ENCODE data around the gene TIMM13. TPM values are rescaled to one million over a fixed set of nuclear protein-coding genes. Genes with fewer than 3 reads are reported as not detected.
A peak's percentile ranks its signal among the peaks of the same experiment; 100 is the strongest.
"Not testable (repeated sequence)": the region's sequence is repeated elsewhere in the genome, so short reads cannot be mapped to it uniquely, and the experiment has no call there.

The TIMM13 gene
- 96.6 TPM for total RNA-seq
- long read RNA-seq, transcript TIMM13-201 (3 exons, 1,973 nt) = major isoform, 124 of 126 reads
- long read RNA-seq, partial matches to known transcripts = 1 of 126 reads
- long read RNA-seq, other reads (novel, unspliced or antisense) = 1 of 126 reads

DNA sequence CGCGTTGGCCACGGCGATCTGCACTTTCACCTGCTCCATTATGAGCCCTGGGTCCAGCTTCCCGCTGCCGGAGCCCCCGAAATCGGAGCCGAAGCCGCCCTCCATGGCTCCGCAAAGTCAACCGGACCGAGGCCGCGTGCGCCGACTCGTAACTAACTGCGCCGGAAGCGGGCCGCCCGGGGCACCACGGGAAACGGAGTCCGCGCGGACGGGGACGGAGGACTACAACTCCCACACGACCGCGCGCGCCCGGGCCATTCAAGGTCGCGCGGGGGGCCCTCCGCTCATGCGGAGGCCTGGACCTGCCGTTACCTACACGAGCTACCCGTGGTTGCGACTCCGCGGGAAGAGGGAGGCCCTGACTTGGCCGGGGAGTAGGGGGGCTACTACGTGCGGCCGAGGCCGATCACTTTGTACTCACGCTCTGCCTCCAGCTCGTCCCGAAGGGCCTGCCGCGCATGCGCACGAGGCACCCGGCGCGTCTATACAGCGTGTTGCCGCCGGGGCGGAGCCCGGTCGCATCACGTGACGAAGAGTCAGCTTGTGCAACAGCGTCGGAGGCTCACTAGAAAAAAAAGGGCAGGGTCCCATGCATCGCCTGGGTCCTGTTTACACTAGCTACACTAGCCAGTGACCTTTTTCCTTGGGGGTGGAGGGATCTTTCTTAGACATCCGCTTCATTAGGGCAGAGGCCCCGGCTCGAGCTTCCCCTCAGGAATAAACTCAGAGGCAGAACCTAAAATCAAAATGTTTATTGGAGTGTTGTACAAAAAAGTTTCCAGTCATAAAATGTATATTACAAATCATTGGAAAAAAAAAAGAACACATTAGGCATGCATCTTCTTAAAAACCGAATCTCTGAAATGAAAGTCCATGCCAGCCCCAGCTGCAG lies at the start of gene TIMM13:
TSS of gene TIMM13 (minus strand) at position 158 of the 892 bp plus-strand sequence. CDS start at position 105, 53 bp downstream.
- peak; percentile 96 for ATAC-seq (ENCODE audit: poor library complexity)
- peak; percentile 99 for DNase-seq
- intact Hi-C loops (cut with DNase I) = no loop called here

DNA sequence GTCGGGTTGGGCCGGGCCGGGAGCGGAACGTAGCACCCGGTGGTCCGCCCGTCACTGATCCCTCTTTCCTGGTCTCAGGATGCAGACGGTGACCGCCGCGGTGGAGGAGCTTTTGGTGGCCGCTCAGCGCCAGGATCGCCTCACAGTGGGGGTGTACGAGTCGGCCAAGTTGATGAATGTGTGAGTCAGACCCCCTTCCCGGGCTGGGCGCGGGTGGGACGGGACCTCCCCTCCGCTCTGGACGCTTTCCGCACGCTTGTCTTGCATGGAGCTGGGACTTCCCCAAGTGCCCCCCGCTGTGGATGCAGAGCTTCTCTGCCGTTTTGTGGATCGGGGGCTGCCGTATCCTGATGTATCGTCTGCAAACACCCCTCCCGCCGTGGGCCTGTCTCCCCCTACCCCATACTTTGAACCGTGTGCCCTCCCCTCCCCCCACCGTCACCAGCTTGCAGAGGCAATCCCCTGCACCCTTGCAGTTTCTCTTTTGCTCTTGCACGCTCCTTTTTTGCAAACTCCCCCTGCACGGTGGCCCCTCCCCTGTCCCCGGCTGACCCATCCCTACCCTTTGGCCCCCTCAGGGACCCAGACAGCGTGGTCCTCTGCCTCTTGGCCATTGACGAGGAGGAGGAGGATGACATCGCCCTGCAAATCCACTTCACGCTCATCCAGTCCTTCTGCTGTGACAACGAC lies 49.2 kb upstream of the TIMM13 start:
- intact Hi-C loops (cut with DNase I) = loop anchor here (2.0 to 5.0 kb wide), 2 partner anchors 66 to 102 kb away; no protein-coding TSS in a partner anchor
- DNase-seq (peak; percentile 68), ATAC-seq (ENCODE audit: poor library complexity) (peak; percentile 1)

DNA sequence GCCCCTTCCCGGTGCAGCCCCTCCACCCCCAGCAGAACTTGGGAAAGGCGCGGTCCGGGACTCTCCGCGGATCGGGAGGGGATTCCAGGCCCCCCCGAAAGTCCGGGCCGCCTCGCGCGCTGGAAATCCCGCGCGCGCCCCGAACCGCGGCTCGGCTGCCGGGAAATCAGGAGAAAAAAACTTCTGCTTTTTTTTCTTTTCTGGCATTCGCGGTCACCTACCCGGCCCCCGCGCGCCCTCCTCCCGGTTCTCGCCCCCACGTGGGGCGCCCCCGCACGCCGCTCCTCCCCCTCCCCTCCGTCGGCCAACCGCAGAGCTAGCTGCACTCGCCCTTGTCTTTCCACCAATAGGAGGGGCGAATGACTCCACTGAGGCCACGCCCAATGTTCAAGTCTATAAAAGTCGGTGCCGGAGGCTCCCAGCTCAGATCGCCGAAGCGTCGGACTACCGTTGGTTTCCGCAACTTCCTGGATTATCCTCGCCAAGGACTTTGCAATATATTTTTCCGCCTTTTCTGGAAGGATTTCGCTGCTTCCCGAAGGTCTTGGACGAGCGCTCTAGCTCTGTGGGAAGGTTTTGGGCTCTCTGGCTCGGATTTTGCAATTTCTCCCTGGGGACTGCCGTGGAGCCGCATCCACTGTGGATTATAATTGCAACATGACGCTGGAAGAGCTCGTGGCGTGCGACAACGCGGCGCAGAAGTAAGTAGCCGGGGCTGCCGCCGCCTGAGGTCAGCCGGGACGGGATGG lies 48.5 kb upstream of the TIMM13 start, which contains the start of gene GADD45B:
TSS of gene GADD45B (plus strand) at position 426 of the 749 bp plus-strand sequence. CDS start at position 658, 232 bp downstream.
- DNase-seq (peak; percentile 98), ATAC-seq (ENCODE audit: poor library complexity) (peak; percentile 81)
- intact Hi-C loops (cut with DNase I) = loop anchor here (2.0 to 5.0 kb wide), 3 partner anchors 66 to 135 kb away; no protein-coding TSS in a partner anchor

DNA sequence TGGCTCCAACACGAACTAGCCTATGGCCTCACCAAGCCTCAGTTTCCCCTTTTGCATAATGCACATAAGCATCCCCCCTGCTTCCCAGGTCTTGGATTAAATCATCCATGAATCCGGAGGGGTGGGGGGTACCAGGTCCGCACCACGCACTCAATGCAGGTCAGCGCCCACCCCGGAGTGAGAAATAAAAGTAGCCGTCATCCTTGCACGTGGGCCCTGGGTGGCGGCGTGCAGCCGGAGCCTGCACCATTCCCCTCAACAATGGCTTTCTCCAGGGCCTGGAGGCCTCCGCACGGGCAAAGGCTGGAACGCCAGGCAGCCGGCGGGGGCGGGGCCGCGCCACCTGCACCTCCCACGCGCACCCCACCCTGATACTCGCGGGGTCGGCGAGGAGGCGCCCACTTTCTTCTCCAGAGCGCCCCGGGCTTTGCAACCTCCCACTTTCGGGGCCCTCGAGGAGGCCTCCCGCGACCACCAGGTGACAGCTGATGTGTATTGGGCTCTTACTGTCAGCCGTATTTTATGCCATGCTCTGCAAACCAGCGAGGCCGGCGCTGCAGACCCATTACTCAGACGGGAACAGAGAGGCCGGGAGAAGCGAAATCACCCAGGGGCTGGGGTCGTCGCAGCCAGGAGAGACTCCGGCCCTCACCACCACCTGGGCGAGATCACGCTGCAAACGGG lies 47.8 kb upstream of the TIMM13 start:
- intact Hi-C loops (cut with DNase I) = loop anchor here (2.0 to 5.0 kb wide), 2 partner anchors 67 to 136 kb away; no protein-coding TSS in a partner anchor
- peak; percentile 41 for ATAC-seq (ENCODE audit: poor library complexity)
- DNase-seq = peak; percentile 78

DNA sequence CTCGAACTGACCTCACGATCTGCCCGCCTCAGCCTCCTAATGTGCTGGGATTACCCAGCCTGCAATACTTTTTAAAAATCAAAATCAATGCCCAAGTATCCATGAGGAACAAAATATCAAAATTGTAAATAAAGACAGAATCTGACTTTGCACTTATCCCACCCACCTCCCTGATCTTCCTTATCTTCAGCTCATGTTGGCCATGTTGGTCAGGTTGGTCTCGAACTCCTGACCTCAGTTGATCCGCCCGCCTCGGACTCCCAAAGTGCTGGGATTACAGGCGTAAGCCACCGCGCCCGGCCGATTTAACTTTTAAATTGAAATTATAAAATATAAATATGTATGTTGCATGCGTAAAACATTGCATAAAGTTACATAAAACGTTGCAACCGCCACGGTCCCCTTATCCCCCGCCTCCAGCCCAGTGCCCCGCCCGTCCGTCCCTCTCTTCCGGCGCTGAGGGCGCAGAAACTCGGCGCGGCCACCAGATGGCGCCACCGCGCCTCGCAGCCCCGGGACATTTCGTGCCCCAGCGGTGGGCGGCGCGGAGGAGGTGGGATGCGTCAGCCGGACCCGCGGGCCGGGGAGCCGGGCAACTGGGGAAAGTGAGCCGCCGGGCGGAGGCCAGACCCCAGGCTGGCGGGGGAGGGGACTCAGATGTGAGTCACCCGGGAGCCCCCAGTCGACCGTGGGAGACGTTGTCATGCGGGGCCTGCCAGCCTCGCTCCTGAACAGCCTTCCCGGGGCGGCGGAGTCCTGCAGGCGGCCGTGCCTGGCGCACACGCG lies 47.0 kb upstream of the TIMM13 start:
- peak; percentile 93 for DNase-seq
- ATAC-seq (ENCODE audit: poor library complexity) = peak; percentile 72
- intact Hi-C loops (cut with DNase I) = loop anchor here (2.0 to 5.0 kb wide), 2 partner anchors 68 to 136 kb away; no protein-coding TSS in a partner anchor

DNA sequence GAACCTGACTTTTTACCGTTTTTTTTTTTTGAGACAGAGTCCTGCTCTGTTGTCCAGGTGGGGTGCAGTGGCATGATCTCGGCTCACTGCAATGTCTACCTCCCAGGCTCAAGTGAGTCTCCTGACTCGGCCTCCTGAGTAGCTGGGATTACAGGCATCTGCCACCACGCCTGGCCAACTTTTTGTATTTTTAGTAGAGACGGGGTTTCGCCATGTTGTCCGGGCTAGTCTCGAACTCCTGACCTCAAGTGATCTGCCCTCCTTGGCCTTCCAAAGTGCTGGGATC lies 42.5 kb upstream of the TIMM13 start:
- DNase-seq; ATAC-seq (ENCODE audit: poor library complexity); intact Hi-C loops (cut with DNase I): not testable (repeated sequence)

DNA sequence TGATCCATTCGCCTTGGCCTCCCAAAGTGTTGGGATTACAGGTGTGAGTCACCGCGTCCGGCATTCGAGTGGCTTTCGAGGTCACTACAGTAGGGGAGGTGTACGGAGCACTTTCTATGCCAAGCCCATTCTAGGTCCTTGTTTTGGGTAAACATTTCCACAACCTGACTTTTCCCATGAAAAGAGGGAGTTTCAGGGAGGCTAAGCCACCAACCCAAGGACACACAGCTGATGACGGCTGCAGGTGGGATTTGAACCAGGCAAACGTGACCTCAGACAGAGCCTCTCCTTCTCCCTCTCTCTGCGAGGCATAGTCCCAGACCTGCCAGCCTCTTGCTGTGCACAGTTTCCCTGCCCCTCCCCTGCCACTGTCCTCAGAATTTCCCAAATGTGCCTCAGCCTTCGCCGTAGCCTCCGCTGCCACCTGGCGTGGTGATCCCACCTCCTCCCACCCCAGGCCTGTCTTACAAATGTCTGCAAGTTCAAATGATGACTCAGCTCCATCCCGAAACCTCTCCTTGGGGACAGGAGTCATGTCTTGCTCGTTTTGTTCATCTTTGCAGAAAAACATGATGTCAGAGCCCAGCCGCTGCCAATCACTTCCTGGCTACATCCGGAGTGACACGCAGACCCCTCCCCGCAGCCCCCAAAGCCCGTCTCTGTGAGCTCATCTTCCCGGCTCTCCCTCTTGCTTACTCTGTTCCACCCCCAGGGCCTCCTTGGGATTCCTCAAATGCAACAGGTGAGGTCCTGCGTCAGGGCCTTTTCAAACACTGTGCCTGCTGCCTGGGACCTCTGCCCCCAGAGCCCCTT lies 41.9 kb upstream of the TIMM13 start:
- ATAC-seq (ENCODE audit: poor library complexity) = no peak
- intact Hi-C loops (cut with DNase I) = no loop called here
- DNase-seq = no peak

DNA sequence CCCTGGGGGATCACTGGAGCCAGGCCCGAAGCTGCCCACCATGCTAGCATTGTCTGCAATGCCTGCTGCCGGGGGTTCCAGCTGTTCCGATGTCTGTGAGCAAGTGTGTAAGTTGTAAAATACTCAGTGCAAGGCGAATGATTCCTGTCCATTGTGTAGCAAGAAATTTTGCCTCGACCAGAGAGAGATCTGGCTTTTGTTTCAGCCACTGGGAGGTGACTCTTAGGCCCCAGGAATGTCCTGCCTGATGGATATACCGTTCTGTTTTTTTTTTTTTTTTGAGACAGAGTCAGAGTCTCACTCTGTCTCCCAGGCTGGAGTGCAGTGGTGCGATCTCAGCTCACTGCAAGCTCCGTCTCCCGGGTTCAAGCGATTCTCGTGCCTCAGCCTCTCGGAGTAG lies 41.2 kb upstream of the TIMM13 start:
- ATAC-seq (ENCODE audit: poor library complexity) (no peak), DNase-seq (no peak)
- intact Hi-C loops (cut with DNase I) = no loop called here

DNA sequence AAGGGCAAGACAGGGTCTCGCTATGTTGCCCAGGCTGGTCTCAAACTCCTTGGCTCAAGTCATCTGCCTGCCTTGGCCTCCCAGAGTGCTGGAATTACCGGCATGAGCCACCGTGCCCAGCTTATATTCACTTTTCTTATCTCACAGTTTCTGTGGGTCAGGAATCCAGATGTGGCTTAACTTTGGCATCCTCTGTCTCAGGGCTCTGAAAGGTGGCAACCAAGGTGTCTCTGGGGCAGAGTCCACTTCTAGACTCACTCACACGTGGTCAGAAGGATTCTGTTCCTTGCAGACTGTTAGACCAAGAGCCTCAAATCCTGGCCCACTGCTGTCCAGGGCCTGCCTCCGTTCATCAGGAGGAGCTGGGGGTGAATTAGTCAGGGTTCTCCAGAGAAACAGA lies 37.0 kb upstream of the TIMM13 start:
- intact Hi-C loops (cut with DNase I) = no loop called here
- ATAC-seq (ENCODE audit: poor library complexity) = no peak
- DNase-seq = no peak

DNA sequence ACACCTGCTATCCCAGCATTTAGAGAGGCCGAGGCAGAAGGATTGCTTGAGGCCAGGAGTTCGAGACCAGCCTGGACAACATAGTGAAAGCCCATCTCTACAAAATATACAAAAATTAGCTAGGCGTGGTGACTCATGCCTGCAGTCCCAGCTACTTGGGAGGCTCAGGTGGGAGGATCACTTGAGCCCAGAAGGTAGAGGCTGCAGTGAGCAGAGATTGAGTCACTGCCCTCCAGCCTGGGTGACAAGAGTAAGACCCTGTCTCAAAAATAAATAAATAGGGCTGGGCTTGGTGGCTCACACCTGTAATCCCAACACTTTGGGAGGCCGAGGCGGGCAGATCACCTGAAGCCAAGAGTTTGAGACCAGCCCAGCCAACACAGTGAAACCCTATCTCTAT lies 36.3 kb upstream of the TIMM13 start:
- intact Hi-C loops (cut with DNase I); ATAC-seq (ENCODE audit: poor library complexity); DNase-seq: not testable (repeated sequence)

DNA sequence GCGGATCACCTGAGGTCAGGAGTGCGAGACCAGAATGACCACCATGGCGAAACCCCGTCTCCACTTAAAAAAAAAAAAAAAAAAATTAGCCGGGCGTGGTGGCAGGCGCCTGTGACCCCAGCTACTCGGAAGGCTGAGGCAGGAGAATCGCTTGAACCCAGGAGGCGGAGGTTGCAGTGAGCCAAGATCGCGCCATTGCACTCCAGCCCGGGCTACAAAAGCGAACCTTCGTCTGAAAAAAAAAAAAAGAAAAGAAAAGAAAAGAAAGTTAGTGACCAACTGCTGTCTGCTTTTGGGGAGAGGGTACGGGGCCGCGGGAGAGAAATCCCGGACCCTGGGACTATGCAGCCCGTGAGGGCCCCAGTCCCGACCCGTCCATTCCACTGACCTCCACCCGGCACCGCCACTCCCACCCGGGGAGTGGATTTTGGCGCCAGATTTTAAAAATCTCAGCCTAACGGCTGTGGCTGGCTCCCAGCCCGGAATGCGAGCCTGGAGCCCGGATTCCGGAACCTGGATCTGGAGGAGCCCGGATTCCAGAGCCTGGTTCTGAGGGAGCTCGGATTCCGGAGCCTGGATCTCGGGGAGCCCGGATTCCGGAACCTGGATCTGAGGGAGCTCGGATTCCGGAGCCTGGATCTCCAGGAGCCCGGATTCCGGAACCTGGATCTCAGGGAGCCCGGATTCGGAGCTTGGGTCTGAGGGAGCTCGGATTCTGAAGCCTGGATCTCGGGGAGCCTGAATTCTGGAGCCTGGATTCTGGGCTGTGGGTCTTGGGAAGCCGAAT lies 35.4 kb upstream of the TIMM13 start:
- DNase-seq (peak; percentile 93), ATAC-seq (ENCODE audit: poor library complexity) (peak; percentile 85)
- intact Hi-C loops (cut with DNase I) = no loop called here

DNA sequence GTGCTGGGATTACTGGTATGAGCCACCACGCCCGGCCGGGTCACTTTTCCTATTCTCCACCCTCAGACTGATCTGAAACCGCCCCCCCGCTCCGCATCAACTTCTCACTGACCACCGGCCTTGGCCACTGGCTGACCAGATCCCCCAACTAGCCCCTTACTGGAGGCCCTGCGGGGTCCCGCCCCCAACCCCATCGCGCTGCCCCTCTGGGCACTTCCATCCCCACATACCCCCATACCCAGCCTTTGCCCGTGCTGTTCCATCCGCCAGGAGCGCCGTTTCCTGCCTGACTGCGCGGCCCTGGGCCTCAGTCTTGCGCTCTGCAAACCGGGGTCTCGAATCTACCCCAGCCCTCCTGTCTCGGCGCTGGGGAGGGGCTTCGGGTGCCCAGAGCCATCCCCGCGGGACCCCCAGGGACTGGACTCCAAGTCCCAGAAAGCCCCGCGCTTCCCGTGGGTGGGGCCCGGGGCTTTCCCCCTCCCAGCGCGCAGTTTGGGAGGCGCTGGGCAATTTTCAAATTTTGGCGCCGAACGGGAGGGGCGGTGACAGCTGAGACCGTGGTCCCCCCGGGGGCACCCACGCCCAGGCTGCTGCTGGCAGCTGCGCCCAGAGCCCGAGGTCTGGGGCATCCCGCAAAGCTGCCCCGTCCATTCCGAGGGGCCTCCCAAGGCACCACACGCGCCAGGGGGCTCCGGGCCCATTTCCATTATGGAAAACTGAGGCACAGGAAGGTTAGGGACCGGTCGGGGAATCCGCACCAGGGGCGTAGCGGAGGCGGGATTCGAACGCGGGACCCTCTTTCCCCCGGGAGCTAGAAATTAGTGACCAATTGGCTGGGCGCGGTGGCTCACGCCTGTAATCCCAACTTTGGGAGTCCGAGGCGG lies 34.6 kb upstream of the TIMM13 start:
- ATAC-seq (ENCODE audit: poor library complexity) (peak; percentile 76), DNase-seq (peak; percentile 78)
- intact Hi-C loops (cut with DNase I) = no loop called here

DNA sequence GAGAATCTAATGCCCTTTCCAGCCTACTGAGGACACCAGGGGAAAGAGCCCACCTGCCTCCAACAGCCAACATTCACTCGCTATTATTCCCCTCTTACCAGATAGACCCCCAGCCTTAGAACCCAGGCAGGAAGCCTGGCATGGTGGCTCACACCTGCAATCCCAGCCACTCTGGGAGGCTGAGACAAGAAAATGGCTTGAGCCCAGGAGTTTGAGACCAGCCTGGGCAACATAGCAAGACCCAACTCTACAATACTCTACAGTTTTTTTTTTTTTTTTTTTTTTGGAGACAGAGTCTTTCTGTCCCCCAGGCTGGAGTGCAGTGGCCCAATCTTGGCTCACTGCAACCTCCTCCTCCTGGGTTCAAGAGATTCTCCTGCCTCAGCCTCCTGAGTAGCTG lies 32.9 kb upstream of the TIMM13 start:
- intact Hi-C loops (cut with DNase I) = no loop called here
- DNase-seq = no peak
- no peak for ATAC-seq (ENCODE audit: poor library complexity)

DNA sequence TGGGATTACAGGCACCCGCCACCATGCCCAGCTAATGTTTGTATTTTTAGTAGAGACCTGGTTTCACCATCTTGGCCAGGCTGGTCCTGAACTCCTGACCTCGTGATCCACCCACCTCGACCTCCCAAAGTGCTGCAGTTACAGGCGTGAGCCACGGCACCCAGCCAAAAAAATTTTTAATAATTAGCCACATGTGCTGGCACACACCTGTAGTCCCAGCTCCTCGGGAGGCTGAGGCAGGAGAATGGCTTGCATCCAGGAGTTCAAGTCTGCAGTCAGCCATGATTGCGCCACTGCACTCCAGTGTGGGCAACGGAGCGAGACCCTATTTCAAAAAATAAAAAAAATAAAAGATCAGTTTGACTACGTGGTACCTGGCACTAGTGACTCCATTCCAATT lies 31.4 kb upstream of the TIMM13 start:
- DNase-seq; intact Hi-C loops (cut with DNase I); ATAC-seq (ENCODE audit: poor library complexity): not testable (repeated sequence)

DNA sequence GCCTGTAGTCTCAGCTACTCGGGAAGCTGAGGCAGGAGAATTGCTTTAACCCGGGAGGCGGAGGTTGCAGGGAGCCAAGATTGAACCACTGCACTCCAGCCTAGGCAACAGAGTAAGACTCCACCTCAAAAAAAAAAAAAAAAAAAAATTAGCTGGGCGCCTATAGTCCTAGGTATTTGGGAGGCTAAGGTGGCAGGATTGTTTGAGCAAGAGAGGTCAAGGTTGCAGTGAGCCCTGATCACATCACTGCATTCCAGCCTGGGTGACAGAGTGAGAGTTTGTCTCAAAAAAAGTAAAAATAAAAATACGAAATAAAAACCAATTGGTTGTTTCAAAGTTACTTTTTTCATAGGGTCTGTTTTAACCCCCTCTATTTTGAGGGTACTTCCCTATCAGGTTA lies 30.7 kb upstream of the TIMM13 start:
- ATAC-seq (ENCODE audit: poor library complexity) = no peak

More for the DNA sequence above, 30.7 kb upstream of the TIMM13 start:
- no peak for DNase-seq
- intact Hi-C loops (cut with DNase I) = no loop called here

Measured in Right ventricle myocardium superior (tissue), 1 donor.